Measurements from ENCODE around the gene PAX5. TPM values are rescaled to one million over a fixed set of nuclear protein-coding genes. Genes with fewer than 3 reads are reported as not detected.
A peak's percentile ranks its signal among the peaks of the same experiment; 100 is the strongest.

Gene PAX5
- polyA plus RNA-seq, 1 experiment, result not detected

GRCh38 chr9:36985061-36985768 lies 48.9 kb downstream of the PAX5 start:
- DNase-seq (ENCODE audit: low read depth), result no peak
- Histone ChIP-seq H3K36me3 (ENCODE audit: control insufficient read depth, insufficient read depth, low read length) (no peaks in the 10 kb centered on the region), H3K4me3 (ENCODE audit: low read depth, low read length) (no peak overlapping the region), H3K27me3 (ENCODE audit: control insufficient read depth, insufficient read depth, low read length) (peaks cover 50% of the 10 kb centered on the region)
- POLR2A ChIA-PET, result no interaction called here
- TF ChIP-seq CTCF (IDR thresholded peaks at IDR 0.05; ENCODE audit: insufficient read depth, low read depth, low read length), result no peak
- CTCF ChIA-PET, result no interaction called here

GRCh38 chr9:36980148-36980974 lies 53.7 kb downstream of the PAX5 start:
- no peak for DNase-seq (ENCODE audit: low read depth)
- TF ChIP-seq CTCF (IDR thresholded peaks at IDR 0.05; ENCODE audit: insufficient read depth, low read depth, low read length), result 0 out of 2 replicates have a peak, but pooled peaks have one; percentile 6
- H3K36me3 ChIP-seq (ENCODE audit: control insufficient read depth, insufficient read depth, low read length), result no peaks in the 10 kb centered on the region
- ChIA-PET POLR2A (no interaction called here), CTCF (interaction anchor here (0.5 to 1.0 kb wide), 3 partner anchors 9 to 460 kb away, joined by 3 read pairs; no protein-coding TSS in a partner anchor)
- no peak overlapping the region for H3K4me3 ChIP-seq (ENCODE audit: low read depth, low read length)
- peaks cover 36% of the 10 kb centered on the region for H3K27me3 ChIP-seq (ENCODE audit: control insufficient read depth, insufficient read depth, low read length)

GRCh38 chr9:36976371-36977030 lies 57.6 kb downstream of the PAX5 start:
- POLR2A ChIA-PET, result no interaction called here
- peaks cover 19% of the 10 kb centered on the region for H3K27me3 ChIP-seq (ENCODE audit: control insufficient read depth, insufficient read depth, low read length)
- no peak for TF ChIP-seq CTCF (IDR thresholded peaks at IDR 0.05; ENCODE audit: insufficient read depth, low read depth, low read length)

GRCh38 chr9:36974731-36975130 lies 59.3 kb downstream of the PAX5 start:
- ChIA-PET POLR2A (interaction anchor here (0.5 kb wide), 1 partner anchor 910 kb away, joined by 5 read pairs; no protein-coding TSS in a partner anchor), CTCF (interaction anchor here (0.7 to 1.1 kb wide), 2 partner anchors 102 to 121 kb away, joined by 3 to 6 read pairs; no protein-coding TSS in a partner anchor)
- Histone ChIP-seq H3K36me3 (ENCODE audit: control insufficient read depth, insufficient read depth, low read length) (no peaks in the 10 kb centered on the region), H3K27me3 (ENCODE audit: control insufficient read depth, insufficient read depth, low read length) (peaks cover 14% of the 10 kb centered on the region), H3K4me3 (ENCODE audit: low read depth, low read length) (no peak overlapping the region)
- TF ChIP-seq CTCF (IDR thresholded peaks at IDR 0.05; ENCODE audit: insufficient read depth, low read depth, low read length), result peak; percentile 19; the same call in 1 of the 2 replicates
- no peak for DNase-seq (ENCODE audit: low read depth)

More at GRCh38 chr9:36976371-36977030, 57.6 kb downstream of the PAX5 start:
- DNase-seq (ENCODE audit: low read depth), result no peak
- H3K4me3 ChIP-seq (ENCODE audit: low read depth, low read length), result no peak overlapping the region
- H3K36me3 ChIP-seq (ENCODE audit: control insufficient read depth, insufficient read depth, low read length), result no peaks in the 10 kb centered on the region
- CTCF ChIA-PET, result interaction anchor here (0.6 to 1.6 kb wide), 4 partner anchors 19 to 106 kb away, joined by 3 read pairs; no protein-coding TSS in a partner anchor

Data from BJ (cell line).